Epithelial cell of proximal tubule (primary cell): ENCODE data around the gene MEGF11. TPM values are rescaled to one million over a fixed set of nuclear protein-coding genes. Genes with fewer than 3 reads are reported as not detected.

Source experiments
- DNase-seq: peaks from one replicate; pipeline ENCODE4 v3.0.0-alpha.2; 2011; ENCODE audit warnings: low read depth
- H3K4me3 ChIP-seq: 2 replicates; pipeline ENCODE4 v1.5.1; 2011; ENCODE audit warnings: low read depth, mild to moderate bottlenecking, low read length
- CTCF ChIP-seq: conservative IDR thresholded peaks from 2 replicates; pipeline ENCODE4 v1.5.1; 2012; ENCODE audit warnings: low read depth, mild to moderate bottlenecking, low read length
- total RNA-seq: library from RNA; depleted of rRNA; stranded (reverse); fragments of >200 nt; gene quantifications from 2 replicates; pipeline ENCODE4 v1.2.3, GENCODE V29; 2015

MEGF11 gene
- total RNA-seq, 1 donor from 2014 or later, result 3.7 TPM

- DNase-seq, result no peak
- H3K4me3 ChIP-seq, result no peak overlapping the region
- no peak for TF ChIP-seq CTCF
These were observed 360.5 kb downstream of the MEGF11 start for GRCh38 chr15:65893060-65893459.

DNA sequence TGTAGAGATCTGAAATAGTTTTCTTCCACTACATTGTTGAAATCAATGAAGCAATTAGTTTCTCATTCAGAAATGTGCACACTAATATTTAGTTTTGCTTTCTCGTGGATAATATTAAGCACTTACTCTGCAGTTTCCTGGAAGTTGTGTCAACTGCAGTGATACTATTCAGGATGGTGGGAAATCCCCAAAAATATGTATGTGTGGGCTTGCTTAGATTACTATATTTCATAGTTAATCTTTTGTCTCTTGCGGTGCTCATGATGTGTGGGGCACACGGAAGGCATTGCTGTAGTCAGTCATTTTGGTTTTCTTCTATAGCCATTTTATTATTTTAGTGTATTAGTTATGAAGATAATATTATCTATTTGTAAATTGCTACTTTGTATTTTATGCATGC, 364.6 kb downstream of the MEGF11 start:
- no peak for TF ChIP-seq CTCF
- no peak overlapping the region for H3K4me3 ChIP-seq
- DNase-seq, result no peak

DNA sequence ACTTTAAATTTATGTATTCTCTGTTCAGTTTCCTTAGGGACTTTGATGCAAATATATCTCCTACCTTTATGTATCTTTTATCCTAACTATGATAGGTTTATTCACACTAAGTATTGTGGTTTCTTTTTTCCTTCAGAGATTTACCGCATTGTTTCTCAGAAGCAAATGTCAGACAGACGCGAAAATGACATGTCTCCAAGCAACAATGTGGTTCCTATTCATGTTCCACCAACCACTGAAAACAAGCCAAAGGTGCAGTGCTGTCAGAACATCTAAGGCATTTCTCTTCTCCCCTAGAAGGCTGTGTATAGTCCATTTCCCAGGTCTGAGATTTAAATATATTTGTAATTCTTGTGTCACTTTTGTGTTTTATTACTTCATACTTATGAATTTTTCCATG, 366.0 kb downstream of the MEGF11 start:
- no peak for TF ChIP-seq CTCF
- H3K4me3 ChIP-seq, result no peak overlapping the region
- no peak for DNase-seq

GRCh38 chr15:65885668-65886218, 367.8 kb downstream of the MEGF11 start:
- TF ChIP-seq CTCF, result no peak
- H3K4me3 ChIP-seq, result no peak overlapping the region
- no peak for DNase-seq

DNA sequence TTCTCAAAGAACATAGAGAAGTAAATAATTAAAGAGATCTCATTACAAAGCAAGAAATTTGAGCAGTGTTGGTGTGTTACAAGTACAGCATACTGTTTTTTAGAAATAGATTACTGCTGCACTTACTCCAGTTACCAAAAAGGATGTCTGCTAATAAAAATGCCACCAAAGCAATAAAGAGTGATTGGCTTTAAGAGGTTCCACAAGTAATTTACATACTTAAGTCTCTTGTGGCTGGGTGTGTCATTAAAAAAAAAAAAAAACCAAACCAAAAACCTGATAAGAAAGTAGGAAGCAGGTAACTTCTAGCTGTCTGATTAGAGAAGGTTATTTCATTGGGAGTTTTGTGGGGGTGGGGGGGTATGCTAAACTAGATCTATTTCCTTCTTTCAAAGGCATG, 369.0 kb downstream of the MEGF11 start:
- H3K4me3 ChIP-seq, result no peak overlapping the region
- TF ChIP-seq CTCF, result no peak
- no peak for DNase-seq

DNA sequence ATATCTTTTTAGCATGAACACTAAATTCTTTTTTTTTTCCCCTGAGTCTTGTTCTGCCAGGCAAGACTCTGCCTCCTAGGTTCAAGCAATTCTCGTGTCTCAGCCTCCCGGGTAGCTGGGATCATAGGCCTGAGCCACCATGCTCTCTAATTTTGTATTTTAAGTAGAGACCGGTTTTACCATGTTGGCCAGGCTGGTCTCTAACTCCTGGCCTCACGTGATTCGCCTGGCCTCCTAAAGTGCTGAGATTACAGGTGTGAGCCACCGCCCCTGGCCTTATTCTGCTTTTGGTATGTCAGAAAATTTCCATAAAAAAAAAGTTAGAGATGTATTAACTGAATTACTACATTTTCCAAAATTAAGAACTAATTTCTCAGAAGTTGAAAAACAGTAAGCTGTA, 370.0 kb downstream of the MEGF11 start:
- no peak overlapping the region for H3K4me3 ChIP-seq
- DNase-seq, result no peak
- no peak for TF ChIP-seq CTCF

DNA sequence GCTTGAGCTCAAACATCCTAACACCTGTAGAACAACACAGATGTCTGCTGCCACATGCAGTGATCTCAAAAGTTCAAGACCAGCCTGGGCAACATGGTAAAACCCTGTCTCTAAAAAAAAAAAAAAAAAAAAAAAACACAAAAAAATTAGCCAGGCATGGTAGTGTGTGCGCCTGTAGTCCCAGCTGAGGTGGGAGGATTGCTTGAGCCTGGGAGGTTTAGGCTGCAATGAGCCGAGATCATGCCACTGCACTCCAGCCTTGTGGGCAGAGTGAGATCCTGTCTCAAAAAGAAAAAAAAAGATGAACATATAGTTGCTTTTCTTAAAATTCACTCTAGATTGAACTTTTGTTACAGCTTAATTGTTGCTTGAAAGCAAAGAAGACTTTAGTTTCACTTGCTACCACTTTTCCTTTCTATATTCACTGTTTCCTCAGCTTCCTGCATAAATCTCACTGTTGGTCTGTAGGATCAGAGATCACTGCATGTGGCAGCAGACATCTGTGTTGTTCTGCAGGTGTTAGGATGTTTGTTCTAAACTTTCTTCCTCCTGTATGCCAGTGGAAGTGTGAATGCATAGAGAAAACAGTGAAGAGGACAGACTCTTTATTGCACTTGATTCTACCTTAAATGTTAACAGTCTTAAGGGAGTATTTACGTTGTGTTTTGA, 371.6 kb downstream of the MEGF11 start:
- H3K4me3 ChIP-seq, result no peak overlapping the region
- DNase-seq, result no peak

More for the DNA sequence above, 371.6 kb downstream of the MEGF11 start:
- no peak for TF ChIP-seq CTCF
